ENCODE data around the gene NACC2. TPM values are rescaled to one million over a fixed set of nuclear protein-coding genes. Genes with fewer than 3 reads are reported as not detected.
A peak's percentile ranks its signal among the peaks of the same experiment; 100 is the strongest.

The NACC2 gene
- polyA plus RNA-seq, 3 donors = 8.1 to 32.4 (median 8.7) TPM

GRCh38 chr9:136075134-136075841, 19.8 kb downstream of the NACC2 start:
- DNase-seq = no peak
- H3K9ac ChIP-seq (ENCODE audit: insufficient read depth, low read length, poor library complexity, severe bottlenecking) = peak overlapping the region; percentile 75
- peak overlapping the region; percentile 61 for H2AFZ ChIP-seq (ENCODE audit: insufficient read depth, low read depth, low read length, poor library complexity, severe bottlenecking)
- H3K4me3 Mint-ChIP-seq = peak overlapping the region; percentile 78 to 88
- WGBS (ENCODE audit: insufficient coverage) = 45% methylated on average over 31 of the region's 35 CpGs
- H3K4me2 ChIP-seq (replicated peaks; ENCODE audit: extremely low read depth, low read length, poor library complexity, severe bottlenecking) = peak overlapping the region; percentile 83
- peaks cover 86% of the 10 kb centered on the region for H3K79me2 ChIP-seq (ENCODE audit: insufficient read depth, low read length)
- H3K4me1 ChIP-seq (ENCODE audit: control insufficient read depth in 1 of 2, insufficient read depth in 2 of 2, low read length in 2 of 2) = peaks cover 52 to 59% of the 10 kb centered on the region in 2 donors
- H3K27me3 Mint-ChIP-seq (ENCODE audit: low read depth in 3 of 3) = peaks cover 0 to 6% (median 1%) of the 10 kb centered on the region in 3 donors
- H3K9me3 ChIP-seq (replicated peaks in 1 of 2; ENCODE audit: control insufficient read depth in 1 of 2, insufficient read depth in 1 of 2, low read length in 2 of 2) = no peaks in the 10 kb centered on the region
- peak overlapping the region; percentile 94 to 99 for H3K27ac ChIP-seq (ENCODE audit: low read depth in 1 of 2, low read length in 2 of 2)
- H3K9me3 Mint-ChIP-seq = peaks cover 0 to 1% (median 0%) of the 10 kb centered on the region in 7 donors
- peaks cover 0 to 11% of the 10 kb centered on the region in 2 donors for H3K36me3 ChIP-seq (replicated peaks in 1 of 2; ENCODE audit: control insufficient read depth in 1 of 2, insufficient read depth in 2 of 2, low read length in 2 of 2)
- peaks cover 50% of the 10 kb centered on the region for H3K4me1 Mint-ChIP-seq
- H4K20me1 ChIP-seq (ENCODE audit: insufficient read depth, low read length) = peaks cover 28% of the 10 kb centered on the region
- intact Hi-C loops (cut with micrococcal nuclease) = loop anchor here in 1 of 2 donors (5.0 kb wide), 2 partner anchors 33 to 42 kb away; partner anchors contain the start of gene TMEM250
- no peak for TF ChIP-seq CTCF (IDR thresholded peaks at IDR 0.05)
- H3K36me3 Mint-ChIP-seq = peaks cover 25 to 53% of the 10 kb centered on the region in 2 donors
- H3K4me3 ChIP-seq (replicated peaks in 1 of 3; ENCODE audit: low read depth in 2 of 3, low read length in 3 of 3) = peak overlapping the region in 2 of 3 experiments; percentile 11 to 67
- H3K27me3 ChIP-seq (ENCODE audit: control insufficient read depth in 2 of 2, insufficient read depth in 2 of 2, low read length in 2 of 2) = no peaks in the 10 kb centered on the region
- peak overlapping the region; percentile 96 to 99 (median 99) for H3K27ac Mint-ChIP-seq

GRCh38 chr9:136074706-136075105, 20.4 kb downstream of the NACC2 start:
- peaks cover 46 to 53% of the 10 kb centered on the region in 2 donors for H3K4me1 ChIP-seq (ENCODE audit: control insufficient read depth in 1 of 2, insufficient read depth in 2 of 2, low read length in 2 of 2)
- peaks cover 27 to 52% of the 10 kb centered on the region in 2 donors for H3K36me3 Mint-ChIP-seq
- peaks cover 86% of the 10 kb centered on the region for H3K79me2 ChIP-seq (ENCODE audit: insufficient read depth, low read length)
- peaks cover 0 to 11% of the 10 kb centered on the region in 2 donors for H3K36me3 ChIP-seq (replicated peaks in 1 of 2; ENCODE audit: control insufficient read depth in 1 of 2, insufficient read depth in 2 of 2, low read length in 2 of 2)
- H3K27me3 ChIP-seq (ENCODE audit: control insufficient read depth in 2 of 2, insufficient read depth in 2 of 2, low read length in 2 of 2) = no peaks in the 10 kb centered on the region
- H3K9ac ChIP-seq (ENCODE audit: insufficient read depth, low read length, poor library complexity, severe bottlenecking) = peak overlapping the region; percentile 75
- WGBS (ENCODE audit: insufficient coverage) = 93% methylated on average over 27 of the region's 28 CpGs
- H3K4me3 Mint-ChIP-seq = no peak overlapping the region
- peak overlapping the region in 1 of 3 experiments; percentile 67 for H3K4me3 ChIP-seq (replicated peaks in 1 of 3; ENCODE audit: low read depth in 2 of 3, low read length in 3 of 3)
- H3K27ac Mint-ChIP-seq = peak overlapping the region; percentile 96 to 99 (median 99)
- H3K4me2 ChIP-seq (replicated peaks; ENCODE audit: extremely low read depth, low read length, poor library complexity, severe bottlenecking) = peak overlapping the region; percentile 83
- peaks cover 0 to 4% (median 1%) of the 10 kb centered on the region in 3 donors for H3K27me3 Mint-ChIP-seq (ENCODE audit: low read depth in 3 of 3)
- DNase-seq = no peak
- H3K9me3 Mint-ChIP-seq = peaks cover 0 to 1% (median 0%) of the 10 kb centered on the region in 7 donors
- TF ChIP-seq CTCF (IDR thresholded peaks at IDR 0.05) = no peak
- intact Hi-C loops (cut with micrococcal nuclease) = loop anchor here in 1 of 2 donors (5.0 kb wide), 2 partner anchors 32 to 43 kb away; partner anchors contain the start of gene TMEM250
- peak overlapping the region; percentile 94 to 99 for H3K27ac ChIP-seq (ENCODE audit: low read depth in 1 of 2, low read length in 2 of 2)
- H4K20me1 ChIP-seq (ENCODE audit: insufficient read depth, low read length) = peaks cover 22% of the 10 kb centered on the region
- peaks cover 45% of the 10 kb centered on the region for H3K4me1 Mint-ChIP-seq
- H2AFZ ChIP-seq (ENCODE audit: insufficient read depth, low read depth, low read length, poor library complexity, severe bottlenecking) = no peak overlapping the region
- H3K9me3 ChIP-seq (replicated peaks in 1 of 2; ENCODE audit: control insufficient read depth in 1 of 2, insufficient read depth in 1 of 2, low read length in 2 of 2) = no peaks in the 10 kb centered on the region

Measured in CD14-positive monocyte (primary cell).